Prostate gland (tissue), 2 donors: ENCODE results near the gene ASPHD1. TPM values are rescaled to one million over a fixed set of nuclear protein-coding genes. Genes with fewer than 3 reads are reported as not detected.

Experiments
- DNase-seq: peaks from one replicate; pipeline ENCODE4 v3.0.0-alpha.2; 2019; ENCODE audit warnings: low spot score
- H3K27ac ChIP-seq, 2 donors: fragments of 200-600 bp; sonication (generic); 2 replicates each; pipeline ENCODE4 v1.5.1; 2017 to 2019
- H3K27me3 ChIP-seq: fragments of 200-600 bp; sonication (generic); replicated peaks from 2 replicates; pipeline ENCODE4 v1.5.1; 2019; ENCODE audit not compliant: insufficient read depth
- H3K36me3 ChIP-seq, 2 donors: fragments of 200-600 bp; sonication (generic); 1 replicate in 1 of 2; 2 replicates in 1 of 2; pipeline versions ENCODE4 v1.5.1 to v1.8.1; 2017 to 2019
- H3K4me1 ChIP-seq: fragments of 200-600 bp; sonication (generic); replicated peaks from 2 replicates; pipeline ENCODE4 v1.5.1; 2019
- H3K4me3 ChIP-seq, 2 donors: fragments of 200-600 bp; sonication (generic); 2 replicates each; pipeline ENCODE4 v1.5.1; 2017 to 2019
- H3K9me3 ChIP-seq: fragments of 200-600 bp; sonication (generic); 2 replicates; pipeline ENCODE4 v1.5.1; 2017
- CTCF ChIP-seq, 4 experiments: fragments of 200-600 bp in 2 of 4; fragments of 450-650 bp in 2 of 4; sonication (generic) in 2 of 4; IDR thresholded peaks; 1 replicate in 3 of 4; 2 replicates in 1 of 4; pipeline ENCODE4 v1.5.1; 2016 to 2019; ENCODE audit warnings: antibody characterized with exemption in 4 of 4, mild to moderate bottlenecking in 2 of 4, moderate library complexity in 2 of 4
- POLR2A ChIP-seq: fragments of 450-650 bp; IDR thresholded peaks from one replicate; pipeline ENCODE4 v1.6.1; 2016; ENCODE audit warnings: antibody characterized with exemption, mild to moderate bottlenecking
- POLR2AphosphoS5 ChIP-seq: sonication (generic); formaldehyde crosslinking; IDR thresholded peaks from one replicate; pipeline ENCODE4 v1.6.1; 2017; ENCODE audit warnings: antibody characterized with exemption
- WGBS: methylation state at CpG from one replicate; pipeline ENCODE4 v1.1.5; 2018; 5-methylcytosine and 5-hydroxymethylcytosine counted together
- intact Hi-C: fragments of 100-400 bp; cut with DNase I; formaldehyde crosslinking; loops from one replicate; pipeline ENCODE4 v1.14.2; 2022
- total RNA-seq, 2 donors: library from RNA; depleted of rRNA; stranded (reverse); fragments of >200 nt; gene quantifications; one replicate each; pipeline ENCODE4 v1.1.0, GENCODE V29; 2016

The ASPHD1 gene
- total RNA-seq, 2 donors from 2014 or later, result 1.2 to 5.1 TPM

GRCh38 chr16:29857133-29857760 lies 43.0 kb upstream of the ASPHD1 start:
- Histone ChIP-seq H3K4me1 (peaks cover 10% of the 10 kb centered on the region), H3K36me3 (no peaks in the 10 kb centered on the region), H3K27ac (no peak overlapping the region), H3K9me3 (no peaks in the 10 kb centered on the region), H3K4me3 (no peak overlapping the region), H3K27me3 (no peaks in the 10 kb centered on the region)
- TF ChIP-seq CTCF (IDR thresholded peaks at IDR 0.05) (no peak), POLR2A (no peak), POLR2AphosphoS5 (no peak)
- no peak for DNase-seq
- intact Hi-C loops, result no loop called here
- 66% methylated on average over 7 of the region's 7 CpGs for WGBS

DNA sequence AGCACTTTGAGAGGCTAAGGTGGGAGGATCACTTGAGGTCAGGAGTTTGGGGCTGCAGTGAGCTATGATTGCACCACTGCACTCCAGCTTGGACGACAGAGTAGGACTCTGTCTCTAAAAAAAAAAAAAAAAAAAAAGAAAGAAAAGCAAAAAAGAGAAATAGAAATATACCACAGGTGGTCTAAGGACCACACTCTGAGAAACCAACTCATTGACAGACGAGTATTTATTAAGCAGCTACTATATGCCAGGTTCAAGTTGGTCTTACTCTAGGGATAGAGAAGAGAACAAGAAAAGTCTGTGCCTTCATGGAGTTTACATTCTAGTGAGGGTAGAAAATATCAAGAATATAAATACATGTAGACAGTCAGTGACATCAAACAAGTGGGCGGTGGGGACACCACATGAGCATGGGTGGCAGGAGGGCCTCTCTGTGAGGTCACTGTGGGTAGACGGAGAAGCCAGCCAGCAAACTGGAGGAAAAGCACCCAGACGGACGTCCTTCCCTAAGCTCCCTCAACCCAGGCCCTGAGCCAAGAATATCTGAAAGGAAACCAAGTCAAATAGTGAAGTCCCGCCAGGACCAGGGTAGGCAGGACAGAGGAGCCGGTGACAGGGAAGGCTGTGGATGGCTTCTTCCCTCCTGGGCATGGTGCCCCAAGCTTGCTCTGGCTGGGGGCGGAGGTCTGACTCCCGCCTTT lies 42.0 kb upstream of the ASPHD1 start:
- intact Hi-C loops, result no loop called here
- WGBS, result 39% methylated on average over 10 of the region's 10 CpGs
- peak; percentile 60 for DNase-seq
- Histone ChIP-seq H3K9me3 (no peaks in the 10 kb centered on the region), H3K4me1 (peaks cover 10% of the 10 kb centered on the region), H3K36me3 (no peaks in the 10 kb centered on the region), H3K4me3 (no peak overlapping the region), H3K27ac (no peak overlapping the region), H3K27me3 (no peaks in the 10 kb centered on the region)
- TF ChIP-seq POLR2AphosphoS5 (peak; percentile 53), CTCF (IDR thresholded peaks at IDR 0.05) (no peak)

DNA sequence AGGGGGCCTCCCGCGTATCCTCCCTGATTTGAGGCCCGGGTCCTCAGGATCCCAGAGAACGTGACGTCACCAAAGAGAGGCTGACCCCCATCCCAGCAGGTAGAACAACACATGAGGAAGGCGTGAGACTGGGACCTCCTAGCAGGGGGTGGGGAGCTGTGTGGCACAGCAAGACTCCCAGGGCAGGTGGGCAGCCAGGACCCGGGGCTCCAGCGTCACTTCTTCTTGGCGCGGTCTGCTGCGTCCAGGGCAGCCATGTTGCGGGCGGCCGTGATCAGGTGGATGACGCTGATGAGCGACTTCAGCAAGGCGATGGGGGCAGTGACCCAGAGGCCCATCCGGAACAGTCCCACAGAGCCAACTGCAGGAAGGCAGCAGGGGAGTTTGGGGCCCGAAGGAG lies 41.3 kb upstream of the ASPHD1 start:
- 92% methylated on average over 19 of the region's 19 CpGs for WGBS

GRCh38 chr16:29860218-29860617 lies 40.1 kb upstream of the ASPHD1 start:
- Histone ChIP-seq H3K27ac (no peak overlapping the region), H3K36me3 (no peaks in the 10 kb centered on the region), H3K4me3 (no peak overlapping the region), H3K4me1 (peaks cover 10% of the 10 kb centered on the region), H3K9me3 (no peaks in the 10 kb centered on the region), H3K27me3 (no peaks in the 10 kb centered on the region)
- DNase-seq, result no peak
- TF ChIP-seq POLR2A, result no peak
- TF ChIP-seq CTCF (IDR thresholded peaks at IDR 0.05), result no peak
- no peak for TF ChIP-seq POLR2AphosphoS5
- intact Hi-C loops, result loop anchor here (5.0 kb wide), 2 partner anchors 43 to 142 kb away; partner anchors contain the start of gene PAGR1
- WGBS, result 93% methylated on average over 9 of the region's 9 CpGs

More for the DNA sequence above, 41.3 kb upstream of the ASPHD1 start:
- Histone ChIP-seq H3K9me3 (no peaks in the 10 kb centered on the region), H3K4me3 (no peak overlapping the region), H3K27ac (no peak overlapping the region), H3K4me1 (peaks cover 10% of the 10 kb centered on the region), H3K27me3 (no peaks in the 10 kb centered on the region), H3K36me3 (no peaks in the 10 kb centered on the region)
- intact Hi-C loops, result no loop called here
- TF ChIP-seq POLR2AphosphoS5 (no peak), CTCF (IDR thresholded peaks at IDR 0.05) (no peak), POLR2A (no peak)
- DNase-seq, result no peak
